Measurements from ENCODE around the gene RFTN2. TPM values are rescaled to one million over a fixed set of nuclear protein-coding genes. Genes with fewer than 3 reads are reported as not detected.
"Not testable (repeated sequence)": the region's sequence is repeated elsewhere in the genome, so short reads cannot be mapped to it uniquely, and the experiment has no call there.

Gene RFTN2
- total RNA-seq, 1 experiment from 2014 or later: not detected

DNA sequence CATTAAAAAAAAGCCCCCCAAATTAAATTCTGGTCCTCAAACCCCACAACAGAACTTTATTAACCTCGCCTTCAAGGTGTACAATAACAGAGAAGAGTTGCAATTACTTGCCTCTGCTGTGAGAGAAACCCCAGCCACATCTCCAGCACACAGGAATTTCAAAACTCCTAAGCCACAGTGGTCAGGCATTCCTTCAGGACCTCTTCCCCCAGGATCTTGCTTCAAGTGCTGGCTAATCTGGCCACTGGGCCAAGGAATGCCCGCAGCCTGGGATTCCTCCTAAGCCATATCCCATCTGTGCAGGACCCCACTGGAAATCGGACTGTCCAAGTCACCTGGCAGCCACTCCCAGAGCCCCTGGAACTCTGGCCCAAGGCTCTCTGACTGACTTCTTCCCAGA is 95.2 kb downstream of the RFTN2 start:
- in situ Hi-C loops (cut with HindIII; ENCODE audit: low pct_unique_long_range_greater_than_20kb, low sequenced_read_pairs); H3K4me3 ChIP-seq (ENCODE audit: low read depth in 2 of 2, low read length in 2 of 2); H3K27me3 ChIP-seq (ENCODE audit: control insufficient read depth, insufficient read depth, low read length); H3K27ac ChIP-seq (ENCODE audit: low read length); CTCF ChIA-PET; DNase-seq (ENCODE audit: low read depth, low spot score); H3K4me1 ChIP-seq (ENCODE audit: control insufficient read depth, insufficient read depth, low read length); POLR2A ChIA-PET; H3K9me3 ChIP-seq (ENCODE audit: control insufficient read depth, insufficient read depth, low read depth, low read length); H3K36me3 ChIP-seq (ENCODE audit: control insufficient read depth, insufficient read depth, low read length); ATAC-seq; BruUV-seq (replicated peaks); intact Hi-C loops (cut with micrococcal nuclease; ENCODE audit: unreplicated experiment): not testable (repeated sequence)

- in situ Hi-C loops (cut with HindIII; ENCODE audit: low pct_unique_long_range_greater_than_20kb, low sequenced_read_pairs); H3K36me3 ChIP-seq (ENCODE audit: control insufficient read depth, insufficient read depth, low read length); DNase-seq (ENCODE audit: low read depth, low spot score); H3K27me3 ChIP-seq (ENCODE audit: control insufficient read depth, insufficient read depth, low read length); H3K9me3 ChIP-seq (ENCODE audit: control insufficient read depth, insufficient read depth, low read depth, low read length); intact Hi-C loops (cut with micrococcal nuclease; ENCODE audit: unreplicated experiment); H3K27ac ChIP-seq (ENCODE audit: low read length); CTCF ChIA-PET; ATAC-seq; BruUV-seq (replicated peaks); POLR2A ChIA-PET; H3K4me1 ChIP-seq (ENCODE audit: control insufficient read depth, insufficient read depth, low read length); H3K4me3 ChIP-seq (ENCODE audit: low read depth in 2 of 2, low read length in 2 of 2): not testable (repeated sequence)
Observed at GRCh38 chr2:197578294-197578693, 97.1 kb downstream of the RFTN2 start.

DNA sequence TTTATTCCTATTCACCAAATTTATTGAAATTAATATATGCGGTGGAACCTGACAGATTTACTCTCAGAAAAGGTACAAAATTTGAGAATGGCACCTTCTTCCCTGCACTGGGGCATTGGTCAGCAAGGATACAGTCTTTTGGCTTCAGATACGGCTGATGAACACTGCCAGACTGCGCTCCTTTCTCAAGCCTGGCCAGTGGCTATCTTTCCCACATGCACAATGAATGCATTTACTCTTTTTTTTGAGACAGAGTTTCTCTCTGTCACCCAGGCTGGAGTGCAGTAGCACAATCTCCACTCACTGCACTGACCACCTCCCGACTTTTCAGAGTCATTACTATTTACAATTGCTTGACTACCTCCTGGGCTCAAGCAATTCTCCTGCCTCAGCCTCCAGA is 97.9 kb downstream of the RFTN2 start:
- no peak for DNase-seq (ENCODE audit: low read depth, low spot score)
- in situ Hi-C loops (cut with HindIII; ENCODE audit: low pct_unique_long_range_greater_than_20kb, low sequenced_read_pairs): no loop called here
- no peaks in the 10 kb centered on the region for H3K4me1 ChIP-seq (ENCODE audit: control insufficient read depth, insufficient read depth, low read length)
- no peaks in the 10 kb centered on the region for H3K27me3 ChIP-seq (ENCODE audit: control insufficient read depth, insufficient read depth, low read length)
- no TSS peak for BruUV-seq (replicated peaks)
- ATAC-seq: no peak
- H3K4me3 ChIP-seq (ENCODE audit: low read depth in 2 of 2, low read length in 2 of 2): no peak overlapping the region
- no peaks in the 10 kb centered on the region for H3K9me3 ChIP-seq (ENCODE audit: control insufficient read depth, insufficient read depth, low read depth, low read length)
- no peak overlapping the region for H3K27ac ChIP-seq (ENCODE audit: low read length)
- POLR2A ChIA-PET: no interaction called here
- intact Hi-C loops (cut with micrococcal nuclease; ENCODE audit: unreplicated experiment): no loop called here
- H3K36me3 ChIP-seq (ENCODE audit: control insufficient read depth, insufficient read depth, low read length): no peaks in the 10 kb centered on the region
- no peak for TF ChIP-seq TCF7L2 (IDR thresholded peaks at IDR 0.05; ENCODE audit: low read depth, low read length)
- CTCF ChIA-PET: no interaction called here

DNA sequence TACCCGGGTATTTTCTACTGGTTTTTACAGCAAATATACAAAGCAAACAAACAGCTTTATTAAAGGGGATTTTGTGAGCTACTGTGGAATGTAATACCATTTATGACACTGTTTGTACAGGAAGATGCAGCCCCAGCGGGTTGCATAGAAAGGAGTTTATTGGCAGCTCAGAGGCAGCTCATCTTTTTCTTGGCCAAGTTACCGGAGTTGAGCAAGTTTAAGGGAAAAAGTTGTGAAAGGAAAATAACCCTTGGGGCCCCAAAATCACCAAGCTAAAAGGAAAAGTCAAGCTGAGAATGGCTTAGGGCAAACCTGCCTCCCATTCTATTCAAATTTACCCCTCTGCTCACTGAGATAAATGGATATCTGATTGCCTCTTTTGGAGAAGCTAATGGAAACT is 98.8 kb downstream of the RFTN2 start:
- Histone ChIP-seq H3K4me3 (ENCODE audit: low read depth in 2 of 2, low read length in 2 of 2) (no peak overlapping the region), H3K4me1 (ENCODE audit: control insufficient read depth, insufficient read depth, low read length) (no peaks in the 10 kb centered on the region), H3K36me3 (ENCODE audit: control insufficient read depth, insufficient read depth, low read length) (no peaks in the 10 kb centered on the region), H3K27ac (ENCODE audit: low read length) (no peak overlapping the region), H3K27me3 (ENCODE audit: control insufficient read depth, insufficient read depth, low read length) (no peaks in the 10 kb centered on the region), H3K9me3 (ENCODE audit: control insufficient read depth, insufficient read depth, low read depth, low read length) (no peaks in the 10 kb centered on the region)
- ATAC-seq: peak; percentile 64; the same call in 1 of the 2 replicates
- ChIA-PET CTCF (no interaction called here), POLR2A (no interaction called here)
- in situ Hi-C loops (cut with HindIII; ENCODE audit: low pct_unique_long_range_greater_than_20kb, low sequenced_read_pairs): no loop called here
- TF ChIP-seq REST (IDR thresholded peaks at IDR 0.05; ENCODE audit: insufficient read depth in 1 of 2, low read depth in 2 of 2, low read length in 1 of 2): no peak
- TF ChIP-seq CTCF (IDR thresholded peaks at IDR 0.05): no peak
- no peak for TF ChIP-seq TCF7L2 (IDR thresholded peaks at IDR 0.05; ENCODE audit: low read depth, low read length)
- TF ChIP-seq SIN3A (IDR thresholded peaks at IDR 0.05; ENCODE audit: borderline replicate concordance, insufficient read depth, low read depth, low read length): no peak
- TF ChIP-seq POLR2AphosphoS5 (IDR thresholded peaks at IDR 0.05; ENCODE audit: low read depth, low read length): no peak
- intact Hi-C loops (cut with micrococcal nuclease; ENCODE audit: unreplicated experiment): no loop called here
- DNase-seq (ENCODE audit: low read depth, low spot score): no peak
- no TSS peak for BruUV-seq (replicated peaks)
